Muscle layer of colon (tissue), 2 donors: ENCODE results near the gene NHERF2.

Source experiments
- H3K27ac ChIP-seq: one replicate; pipeline ENCODE4 v1.7.0; 2013; ENCODE audit warnings: low read depth, mild to moderate bottlenecking, low read length, moderate library complexity
- H3K27me3 ChIP-seq, 2 donors: one replicate each; pipeline ENCODE4 v1.7.0; 2013; ENCODE audit warnings: low read length in 2 of 2, mild to moderate bottlenecking in 2 of 2; ENCODE audit not compliant: insufficient read depth in 2 of 2, control insufficient read depth in 1 of 2
- H3K36me3 ChIP-seq: one replicate; pipeline ENCODE4 v1.7.0; 2013; ENCODE audit warnings: mild to moderate bottlenecking, low read length; ENCODE audit not compliant: insufficient read depth
- H3K4me1 ChIP-seq: one replicate; pipeline ENCODE4 v1.7.0; 2013; ENCODE audit warnings: mild to moderate bottlenecking, low read length; ENCODE audit not compliant: insufficient read depth
- H3K4me3 ChIP-seq, 2 donors: one replicate each; pipeline ENCODE4 v1.7.0; 2013; ENCODE audit warnings: low read length in 2 of 2, low read depth in 1 of 2, mild to moderate bottlenecking in 1 of 2, moderate library complexity in 1 of 2
- H3K9ac ChIP-seq: one replicate; pipeline ENCODE4 v1.7.0; 2013; ENCODE audit warnings: low read length
- H3K9me3 ChIP-seq: one replicate; pipeline ENCODE4 v1.7.0; 2013; ENCODE audit warnings: mild to moderate bottlenecking, low read length
- donor health status: abdominal sarcoma.
- donor health status: Adenocarcinoma of cecum.

Gene NHERF2

GRCh38 chr16:2024032-2024420, 2.7 kb upstream of the NHERF2 start:
- H3K9ac ChIP-seq = no peak overlapping the region
- H3K36me3 ChIP-seq = no peaks in the 10 kb centered on the region
- no peak overlapping the region for H3K27ac ChIP-seq
- peaks cover 10 to 31% of the 10 kb centered on the region in 2 donors for H3K27me3 ChIP-seq
- peak overlapping the region in 1 of 2 donors; percentile 55 for H3K4me3 ChIP-seq
- H3K4me1 ChIP-seq = peaks cover 30% of the 10 kb centered on the region
- H3K9me3 ChIP-seq = no peaks in the 10 kb centered on the region

DNA sequence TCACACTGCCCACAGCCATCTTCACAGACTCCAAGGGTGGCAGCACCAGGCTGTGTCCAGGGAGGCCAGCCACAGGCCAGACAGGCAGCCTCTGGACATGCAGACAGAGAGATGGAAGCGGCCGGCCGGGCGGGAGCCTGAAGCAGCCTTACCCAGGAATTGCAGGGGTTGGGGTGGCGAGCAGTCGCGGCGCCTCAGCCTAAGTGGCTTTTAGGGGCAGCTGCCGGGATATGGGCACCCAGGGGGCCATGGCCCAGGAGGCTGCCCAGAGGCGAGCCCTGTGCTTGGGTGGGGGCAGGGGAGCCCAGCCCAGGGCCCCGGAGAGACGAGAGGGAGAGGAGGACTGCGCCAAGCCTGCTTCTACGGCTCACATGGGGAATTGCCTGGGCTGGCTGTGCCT, 1.5 kb upstream of the NHERF2 start:
- H3K9ac ChIP-seq = no peak overlapping the region
- H3K27ac ChIP-seq = no peak overlapping the region
- H3K27me3 ChIP-seq = peaks cover 4 to 19% of the 10 kb centered on the region in 2 donors
- H3K4me1 ChIP-seq = peaks cover 30% of the 10 kb centered on the region
- H3K9me3 ChIP-seq = no peaks in the 10 kb centered on the region
- no peak overlapping the region for H3K4me3 ChIP-seq
- no peaks in the 10 kb centered on the region for H3K36me3 ChIP-seq

DNA sequence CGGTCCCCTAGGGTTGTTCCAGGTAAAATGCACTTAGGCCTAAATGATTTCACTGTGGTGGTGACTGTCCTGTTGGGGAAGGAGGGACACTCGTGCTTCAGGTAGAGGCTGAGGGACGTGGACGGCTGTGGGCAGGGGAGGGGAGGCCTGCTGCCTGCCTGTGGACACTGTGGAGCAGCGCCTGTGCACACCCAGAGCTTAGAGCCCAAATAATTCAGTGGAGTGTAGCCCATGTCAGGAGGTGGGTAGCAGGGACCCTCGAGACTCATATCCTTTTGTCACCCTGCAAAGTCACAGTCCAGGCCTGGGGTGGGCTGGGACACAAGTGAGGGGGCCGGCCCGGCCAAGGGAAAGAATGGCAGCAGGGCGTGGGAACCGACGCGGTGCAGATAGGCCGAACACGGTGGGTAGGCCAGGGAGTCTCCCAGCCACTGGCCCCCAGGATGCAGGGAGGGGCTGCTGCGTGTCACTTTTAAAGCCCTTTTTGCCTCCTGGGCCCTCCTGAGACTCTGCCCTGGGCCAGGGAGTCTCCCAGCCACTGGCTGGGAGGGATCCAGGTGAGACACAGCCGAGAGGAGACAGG, 733 bp upstream of the NHERF2 start:
- H3K36me3 ChIP-seq = no peaks in the 10 kb centered on the region
- no peak overlapping the region for H3K9ac ChIP-seq
- H3K9me3 ChIP-seq = no peaks in the 10 kb centered on the region
- H3K27ac ChIP-seq = peak overlapping the region; percentile 61
- H3K4me3 ChIP-seq = no peak overlapping the region
- peaks cover 4 to 12% of the 10 kb centered on the region in 2 donors for H3K27me3 ChIP-seq
- H3K4me1 ChIP-seq = peaks cover 30% of the 10 kb centered on the region

DNA sequence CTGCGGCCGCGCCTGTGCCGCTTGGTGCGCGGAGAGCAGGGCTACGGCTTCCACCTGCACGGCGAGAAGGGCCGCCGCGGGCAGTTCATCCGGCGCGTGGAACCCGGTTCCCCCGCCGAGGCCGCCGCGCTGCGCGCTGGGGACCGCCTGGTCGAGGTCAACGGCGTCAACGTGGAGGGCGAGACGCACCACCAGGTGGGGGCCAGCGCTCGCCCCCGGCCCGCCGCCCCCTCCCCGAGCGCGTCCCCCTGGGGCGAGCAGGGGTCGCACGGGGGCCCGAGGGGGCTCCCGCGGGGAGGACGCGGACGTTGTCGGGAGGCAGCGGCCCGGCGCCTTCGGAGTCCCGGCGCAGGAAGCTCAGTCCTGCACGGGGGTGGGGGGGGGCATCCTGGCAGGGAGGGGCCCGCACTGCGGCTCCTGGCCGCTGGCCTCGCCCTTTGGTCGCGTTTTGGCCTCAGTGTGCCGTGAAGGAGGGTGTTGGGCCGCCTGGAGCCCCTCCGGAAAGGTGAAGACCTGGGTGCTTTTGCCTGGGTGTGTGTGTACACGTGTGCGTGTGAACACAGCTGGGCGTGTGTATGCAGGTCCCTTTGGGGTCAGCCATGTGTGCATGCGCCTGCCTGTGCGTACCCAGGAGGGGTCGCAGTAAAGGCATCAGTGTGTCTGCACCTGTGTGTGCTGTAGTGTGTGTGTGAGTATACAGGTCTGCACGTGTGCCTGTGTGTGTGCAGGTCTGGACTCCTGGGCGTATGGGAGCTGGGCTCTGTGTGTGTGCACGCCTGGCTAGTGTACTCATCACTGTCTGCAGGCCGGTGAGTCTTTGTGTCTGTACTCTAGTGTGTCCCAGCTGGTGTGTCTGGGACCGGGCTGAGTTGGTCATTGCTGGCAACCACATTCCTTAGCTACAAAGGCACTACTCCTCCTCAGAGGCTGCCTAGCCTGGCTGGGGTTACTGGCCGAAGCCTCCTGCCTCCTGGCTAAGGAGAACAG, 615 bp downstream of the NHERF2 start:
- Histone ChIP-seq H3K4me3 (peak overlapping the region; percentile 54 to 57), H3K9ac (no peak overlapping the region), H3K4me1 (peaks cover 30% of the 10 kb centered on the region), H3K27ac (peak overlapping the region; percentile 34), H3K27me3 (no peaks in the 10 kb centered on the region), H3K36me3 (no peaks in the 10 kb centered on the region), H3K9me3 (no peaks in the 10 kb centered on the region)

GRCh38 chr16:2028146-2028545, 1.4 kb downstream of the NHERF2 start:
- H3K4me3 ChIP-seq = peak overlapping the region in 1 of 2 donors; percentile 54
- peaks cover 28% of the 10 kb centered on the region for H3K4me1 ChIP-seq
- no peak overlapping the region for H3K27ac ChIP-seq
- H3K9ac ChIP-seq = no peak overlapping the region
- H3K27me3 ChIP-seq = no peaks in the 10 kb centered on the region
- H3K36me3 ChIP-seq = no peaks in the 10 kb centered on the region
- H3K9me3 ChIP-seq = no peaks in the 10 kb centered on the region

DNA sequence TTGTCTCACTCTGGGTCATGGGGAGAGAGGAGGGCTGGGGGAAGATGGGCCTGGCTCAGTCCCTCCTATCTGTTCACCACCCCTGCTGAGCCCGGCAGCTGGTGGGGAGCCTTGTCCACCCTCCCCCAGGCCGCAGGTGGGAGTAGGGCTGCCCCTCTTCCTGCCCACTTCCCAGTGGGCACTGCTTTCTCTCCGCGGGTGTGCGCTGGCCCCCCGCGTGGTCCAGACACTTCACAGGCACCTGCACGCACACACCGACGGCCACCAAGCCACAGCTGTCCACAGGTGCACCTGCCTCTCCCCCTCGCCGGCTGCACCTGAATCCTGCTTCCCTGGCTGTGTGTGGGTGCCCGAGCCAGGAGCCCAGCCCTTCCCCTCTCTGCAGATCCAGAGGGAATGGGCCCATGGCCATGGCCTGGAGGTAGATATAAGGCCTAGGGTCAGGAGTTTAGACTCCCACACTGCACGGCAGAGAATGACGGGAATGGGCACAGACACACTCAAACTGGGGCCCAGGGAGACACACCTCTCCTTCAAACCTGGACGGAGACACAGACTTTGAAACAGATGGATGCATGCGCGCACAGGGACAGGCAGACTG, 2.0 kb downstream of the NHERF2 start:
- H3K9ac ChIP-seq = no peak overlapping the region
- H3K27ac ChIP-seq = no peak overlapping the region
- H3K27me3 ChIP-seq = no peaks in the 10 kb centered on the region
- H3K9me3 ChIP-seq = no peaks in the 10 kb centered on the region
- no peaks in the 10 kb centered on the region for H3K36me3 ChIP-seq
- H3K4me1 ChIP-seq = peaks cover 29% of the 10 kb centered on the region
- H3K4me3 ChIP-seq = no peak overlapping the region

- peaks cover 30% of the 10 kb centered on the region for H3K4me1 ChIP-seq
Measured at GRCh38 chr16:2029350-2029749, 2.6 kb downstream of the NHERF2 start.

DNA sequence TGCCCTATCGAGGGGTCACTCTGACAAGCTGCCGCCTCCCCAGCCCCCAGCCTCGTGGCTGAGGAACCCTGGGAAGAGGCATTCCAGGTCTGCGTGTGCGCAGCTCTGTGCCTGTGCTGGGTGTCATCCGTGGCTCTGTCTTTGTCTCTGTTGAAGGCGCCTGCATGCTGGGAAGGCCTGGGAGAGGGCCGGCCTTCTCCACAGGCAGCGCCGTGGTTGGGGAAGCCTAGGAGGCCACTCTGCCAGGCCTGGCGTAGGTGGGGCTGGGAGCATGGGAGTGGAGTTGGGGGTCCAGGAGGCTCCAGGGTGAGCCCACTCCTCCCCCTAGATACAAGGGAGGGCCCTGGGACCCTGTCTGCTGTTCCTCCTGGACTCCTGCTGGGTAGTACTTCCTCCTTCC, 3.3 kb downstream of the NHERF2 start:
- Histone ChIP-seq H3K4me1 (peaks cover 35% of the 10 kb centered on the region), H3K36me3 (no peaks in the 10 kb centered on the region), H3K4me3 (no peak overlapping the region), H3K27ac (no peak overlapping the region), H3K9ac (no peak overlapping the region), H3K9me3 (no peaks in the 10 kb centered on the region), H3K27me3 (no peaks in the 10 kb centered on the region)

More at GRCh38 chr16:2029350-2029749, 2.6 kb downstream of the NHERF2 start:
- Histone ChIP-seq H3K27ac (no peak overlapping the region), H3K4me3 (no peak overlapping the region), H3K9ac (no peak overlapping the region), H3K9me3 (no peaks in the 10 kb centered on the region), H3K36me3 (no peaks in the 10 kb centered on the region), H3K27me3 (no peaks in the 10 kb centered on the region)

GRCh38 chr16:2031081-2031577, 4.4 kb downstream of the NHERF2 start:
- H3K9me3 ChIP-seq = no peaks in the 10 kb centered on the region
- H3K27me3 ChIP-seq = no peaks in the 10 kb centered on the region
- peaks cover 43% of the 10 kb centered on the region for H3K4me1 ChIP-seq
- H3K9ac ChIP-seq = no peak overlapping the region
- no peaks in the 10 kb centered on the region for H3K36me3 ChIP-seq
- no peak overlapping the region for H3K27ac ChIP-seq
- no peak overlapping the region for H3K4me3 ChIP-seq

GRCh38 chr16:2032285-2033056, 5.8 kb downstream of the NHERF2 start:
- Histone ChIP-seq H3K9ac (no peak overlapping the region), H3K9me3 (no peaks in the 10 kb centered on the region), H3K4me1 (peaks cover 51% of the 10 kb centered on the region), H3K27ac (peak overlapping the region; percentile 86), H3K36me3 (no peaks in the 10 kb centered on the region), H3K4me3 (no peak overlapping the region), H3K27me3 (no peaks in the 10 kb centered on the region)
